Stimulated activated CD4-positive, alpha-beta T cell treated with anti-CD3 and anti-CD28 coated beads, Interleukin-1b, Interleukin-23, amount 100 ng/mL, for 24 hours (primary cell): Measurements from ENCODE around the gene MYH15.

Experiments
- DNase-seq, 4 experiments: peaks; one replicate each; pipeline ENCODE4 v3.0.0-alpha.2; 2020; ENCODE audit warnings: low read depth in 4 of 4, low spot score in 1 of 4

Gene MYH15

GRCh38 chr3:108510496-108510895, at the start of gene MYH15:
Gene MYH15 (minus strand): TSS chr3:108510596. CDS start chr3:108510530, 66 bp downstream.
- no peak for DNase-seq

- no peak for DNase-seq
Observed at GRCh38 chr3:108555966-108556581, 45.7 kb upstream of the MYH15 start.

- DNase-seq = no peak
Observed at GRCh38 chr3:108554913-108555571, 44.6 kb upstream of the MYH15 start.

- DNase-seq = no peak
Observed at GRCh38 chr3:108554229-108554628, 43.8 kb upstream of the MYH15 start.

- no peak for DNase-seq
Observed at GRCh38 chr3:108552267-108553159, 42.1 kb upstream of the MYH15 start.

GRCh38 chr3:108548886-108549285, 38.5 kb upstream of the MYH15 start:
- DNase-seq = no peak

GRCh38 chr3:108548304-108548703, 37.9 kb upstream of the MYH15 start:
- DNase-seq = no peak

GRCh38 chr3:108546692-108547091, 36.3 kb upstream of the MYH15 start:
- DNase-seq = no peak

GRCh38 chr3:108546247-108546646, 35.9 kb upstream of the MYH15 start:
- no peak for DNase-seq

- no peak for DNase-seq
Observed at GRCh38 chr3:108538083-108538482, 27.7 kb upstream of the MYH15 start.

- DNase-seq = no peak
Observed at GRCh38 chr3:108528459-108529252, 18.3 kb upstream of the MYH15 start.

- DNase-seq = no peak
Observed at GRCh38 chr3:108527817-108528216, 17.4 kb upstream of the MYH15 start.

- DNase-seq = no peak
Observed at GRCh38 chr3:108527109-108527508, 16.7 kb upstream of the MYH15 start.

- no peak for DNase-seq
Observed at GRCh38 chr3:108525971-108526370, 15.6 kb upstream of the MYH15 start.

GRCh38 chr3:108525256-108525655, 14.9 kb upstream of the MYH15 start:
- DNase-seq = no peak

- no peak for DNase-seq
Observed at GRCh38 chr3:108524537-108524936, 14.1 kb upstream of the MYH15 start.

GRCh38 chr3:108518895-108519294, 8.5 kb upstream of the MYH15 start:
- no peak for DNase-seq

- DNase-seq = no peak
Observed at GRCh38 chr3:108516881-108517280, 6.5 kb upstream of the MYH15 start.

- DNase-seq = no peak
Observed at GRCh38 chr3:108513961-108514360, 3.6 kb upstream of the MYH15 start.

- no peak for DNase-seq
Observed at GRCh38 chr3:108512671-108513070, 2.3 kb upstream of the MYH15 start.

GRCh38 chr3:108511490-108511889, 1.1 kb upstream of the MYH15 start:
- no peak for DNase-seq
